ENCODE data around the gene TENM4.

Gene TENM4

GRCh38 chr11:79447038-79447786 is 6.4 kb upstream of the TENM4 start:
- DNase-seq, result no peak

- no peak for DNase-seq
These were observed 4.1 kb upstream of the TENM4 start for GRCh38 chr11:79444923-79445322.

- DNase-seq, result no peak
These were observed 638 bp upstream of the TENM4 start for GRCh38 chr11:79441461-79441875.

- no peak for DNase-seq
These were observed 802 bp downstream of the TENM4 start for GRCh38 chr11:79439886-79440570.

GRCh38 chr11:79439410-79439885 is 1.4 kb downstream of the TENM4 start:
- DNase-seq, result no peak

GRCh38 chr11:79438631-79439409 is 2.0 kb downstream of the TENM4 start:
- DNase-seq, result no peak

- peak; percentile 35 for DNase-seq
These were observed 2.7 kb downstream of the TENM4 start for GRCh38 chr11:79437981-79438630.

- DNase-seq, result no peak
These were observed 3.4 kb downstream of the TENM4 start for GRCh38 chr11:79437278-79437980.

GRCh38 chr11:79436919-79437277 is 3.9 kb downstream of the TENM4 start:
- DNase-seq, result no peak

GRCh38 chr11:79434283-79434682 is 6.5 kb downstream of the TENM4 start:
- no peak for DNase-seq

- no peak for DNase-seq
These were observed 8.7 kb downstream of the TENM4 start for GRCh38 chr11:79432138-79432537.

- peak; percentile 75 for DNase-seq
These were observed 9.3 kb downstream of the TENM4 start for GRCh38 chr11:79431535-79431934.

GRCh38 chr11:79430280-79430679 is 10.6 kb downstream of the TENM4 start:
- DNase-seq, result no peak

GRCh38 chr11:79428406-79428805 is 12.4 kb downstream of the TENM4 start:
- DNase-seq, result no peak

- no peak for DNase-seq
These were observed 13.1 kb downstream of the TENM4 start for GRCh38 chr11:79427611-79428327.

- no peak for DNase-seq
These were observed 13.7 kb downstream of the TENM4 start for GRCh38 chr11:79427126-79427525.

- DNase-seq, result no peak
These were observed 15.4 kb downstream of the TENM4 start for GRCh38 chr11:79425463-79425862.

- no peak for DNase-seq
These were observed 17.1 kb downstream of the TENM4 start for GRCh38 chr11:79423736-79424135.

GRCh38 chr11:79422866-79423265 is 18.0 kb downstream of the TENM4 start:
- DNase-seq, result no peak

- DNase-seq, result no peak
These were observed 19.0 kb downstream of the TENM4 start for GRCh38 chr11:79421820-79422219.

GRCh38 chr11:79419120-79419519 is 21.7 kb downstream of the TENM4 start:
- peak; percentile 80 for DNase-seq

- DNase-seq, result no peak
These were observed 22.6 kb downstream of the TENM4 start for GRCh38 chr11:79418241-79418640.
